T47D (cell line): ENCODE measurements around the gene FYN.

Experiments used
- DNase-seq, 2 experiments: peaks; one replicate each; pipeline versions ENCODE4 v3.0.0 to v3.0.0-alpha.2; 2011 to 2012; ENCODE audit warnings: low read depth in 1 of 2, low spot score in 1 of 2
- JUND ChIP-seq: IDR thresholded peaks from 2 replicates; pipeline ENCODE4 v1.6.1; 2012; ENCODE audit warnings: low read depth
- in situ Hi-C: cut with HindIII; loops from 2 replicates; pipeline ENCODE4 v1.10.0; 2016; ENCODE audit warnings: low sequenced_read_pairs, low pct_unique_long_range_greater_than_20kb

The FYN gene

DNA sequence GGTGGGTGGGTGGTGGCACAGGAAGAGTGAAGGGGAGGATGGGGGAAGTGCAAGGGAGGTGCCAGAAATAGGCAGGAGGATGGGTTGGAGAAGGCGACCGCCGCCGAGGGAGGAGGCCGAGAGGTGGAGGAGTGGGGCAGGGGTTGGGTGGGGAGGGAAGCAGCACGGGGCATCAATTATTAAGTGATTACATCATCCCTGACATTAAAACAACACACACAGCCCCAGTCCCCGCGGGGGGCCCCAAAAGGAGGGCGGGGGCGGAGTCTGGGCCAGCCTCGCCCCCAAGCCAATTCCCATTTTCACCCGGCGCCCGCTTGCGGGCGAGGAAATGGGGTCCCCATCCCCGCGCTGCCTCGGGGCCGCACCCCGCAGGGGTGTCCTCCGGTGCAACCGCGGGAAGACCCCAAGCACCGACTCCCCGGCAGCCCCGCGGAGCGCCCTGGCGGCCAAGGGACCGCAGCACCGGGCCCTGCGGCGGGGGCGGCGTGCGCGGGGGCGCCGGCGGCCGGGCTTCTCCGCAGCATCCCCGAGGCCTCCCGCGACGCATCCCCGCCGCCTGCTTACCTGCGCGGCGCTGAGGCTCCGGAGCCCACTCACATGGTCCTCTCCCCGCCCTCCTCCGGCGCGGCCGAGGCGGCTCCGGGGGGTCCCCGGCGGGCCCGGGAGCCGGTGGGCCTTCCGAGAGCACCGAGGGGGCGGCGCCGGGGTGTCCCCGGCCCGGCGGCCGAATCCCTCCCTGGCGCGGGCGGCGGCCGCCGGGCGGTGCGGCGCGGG lies 663 bp downstream of the FYN start:
- TF ChIP-seq JUND, result no peak
- in situ Hi-C loops, result no loop called here
- DNase-seq, result no peak

- in situ Hi-C loops, result no loop called here
- DNase-seq, result no peak
- no peak for TF ChIP-seq JUND
Observed at GRCh38 chr6:111871725-111872400, 1.4 kb downstream of the FYN start.

DNA sequence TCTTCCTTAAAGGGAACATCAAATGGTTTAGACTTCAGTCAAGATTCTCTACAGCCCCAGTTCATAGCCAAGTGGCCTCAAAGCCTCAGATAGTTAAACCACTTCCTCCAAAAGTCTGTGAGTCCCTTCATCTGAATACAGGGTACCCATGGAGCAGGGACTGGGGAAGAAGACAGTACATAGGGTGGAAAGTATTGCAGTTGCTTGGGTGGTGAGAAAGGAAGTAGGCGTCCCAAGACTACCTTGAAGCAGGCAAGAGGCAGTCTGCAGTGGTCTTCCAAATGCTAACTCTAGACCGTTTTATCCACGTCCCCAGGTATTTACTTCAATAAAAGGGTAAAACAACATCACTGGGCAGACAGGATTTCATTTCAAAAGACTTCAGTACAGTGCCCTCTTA lies 2.0 kb downstream of the FYN start:
- in situ Hi-C loops, result no loop called here
- DNase-seq, result no peak
- TF ChIP-seq JUND, result no peak

GRCh38 chr6:111870742-111871064 lies 2.5 kb downstream of the FYN start:
- in situ Hi-C loops, result no loop called here
- TF ChIP-seq JUND, result no peak
- DNase-seq, result no peak

- TF ChIP-seq JUND, result no peak
- no peak for DNase-seq
- in situ Hi-C loops, result no loop called here
Observed at GRCh38 chr6:111870051-111870741, 3.1 kb downstream of the FYN start.

- no peak for TF ChIP-seq JUND
- DNase-seq, result no peak
- in situ Hi-C loops, result no loop called here
Observed at GRCh38 chr6:111866857-111867256, 6.4 kb downstream of the FYN start.

- in situ Hi-C loops, result no loop called here
- TF ChIP-seq JUND, result no peak
- no peak for DNase-seq
Observed at GRCh38 chr6:111865909-111866546, 7.2 kb downstream of the FYN start.

DNA sequence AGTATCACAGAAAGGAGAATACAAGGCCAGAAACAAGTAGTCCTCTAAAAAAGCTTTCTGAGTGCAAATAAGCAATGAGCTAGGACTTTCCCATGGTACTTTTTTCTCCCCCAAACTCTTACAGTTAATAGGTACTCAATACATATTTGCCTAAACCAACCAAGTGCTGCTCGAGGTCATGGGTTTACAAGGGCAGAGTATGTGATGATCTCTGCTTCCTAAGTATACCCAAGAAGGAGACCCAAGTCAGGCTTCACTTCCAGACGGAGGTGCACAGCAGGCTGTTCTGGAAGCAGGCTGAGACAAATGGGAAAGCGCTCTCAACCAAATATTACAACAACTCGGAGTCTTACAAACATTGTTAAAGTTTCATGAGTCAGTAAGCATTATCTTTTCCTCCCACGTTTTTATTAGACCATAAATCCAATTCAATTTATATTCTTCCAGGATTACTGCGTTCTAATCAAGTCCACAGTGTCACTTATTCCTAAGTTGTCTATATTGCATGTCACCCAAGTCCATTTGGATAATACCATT lies 8.1 kb downstream of the FYN start:
- in situ Hi-C loops, result no loop called here
- no peak for TF ChIP-seq JUND
- no peak for DNase-seq

GRCh38 chr6:111864138-111865048 lies 8.9 kb downstream of the FYN start:
- no peak for TF ChIP-seq JUND
- in situ Hi-C loops, result no loop called here
- DNase-seq, result no peak

DNA sequence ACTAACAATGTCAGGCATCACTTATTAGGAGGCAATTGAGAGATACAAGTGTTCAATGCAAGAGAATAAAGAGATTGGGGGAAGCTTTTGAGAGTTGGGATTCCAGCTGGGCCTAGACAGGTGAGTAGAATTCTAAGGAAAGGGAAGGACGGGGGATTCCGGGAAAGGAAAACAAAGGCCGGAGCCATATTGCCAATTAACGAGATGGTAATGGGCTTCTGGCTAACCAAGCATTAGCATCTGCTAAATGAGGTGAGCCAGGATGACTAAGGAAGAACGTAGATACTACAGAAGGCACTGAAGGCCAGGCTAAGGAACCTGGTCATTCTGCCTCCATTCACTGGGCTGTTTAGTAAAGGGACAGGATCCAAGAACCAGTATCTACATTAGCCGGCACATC lies 10.5 kb downstream of the FYN start:
- no peak for DNase-seq
- no peak for TF ChIP-seq JUND
- in situ Hi-C loops, result no loop called here

GRCh38 chr6:111862314-111862713 lies 10.9 kb downstream of the FYN start:
- no peak for DNase-seq
- in situ Hi-C loops, result no loop called here
- TF ChIP-seq JUND, result no peak

- no peak for DNase-seq
- in situ Hi-C loops, result no loop called here
- no peak for TF ChIP-seq JUND
Observed at GRCh38 chr6:111861431-111861885, 11.8 kb downstream of the FYN start.
